ENCODE measurements around the gene NCOA1.
"Not testable (repeated sequence)": the region's sequence is repeated elsewhere in the genome, so short reads cannot be mapped to it uniquely, and the experiment has no call there.

Gene NCOA1

DNA sequence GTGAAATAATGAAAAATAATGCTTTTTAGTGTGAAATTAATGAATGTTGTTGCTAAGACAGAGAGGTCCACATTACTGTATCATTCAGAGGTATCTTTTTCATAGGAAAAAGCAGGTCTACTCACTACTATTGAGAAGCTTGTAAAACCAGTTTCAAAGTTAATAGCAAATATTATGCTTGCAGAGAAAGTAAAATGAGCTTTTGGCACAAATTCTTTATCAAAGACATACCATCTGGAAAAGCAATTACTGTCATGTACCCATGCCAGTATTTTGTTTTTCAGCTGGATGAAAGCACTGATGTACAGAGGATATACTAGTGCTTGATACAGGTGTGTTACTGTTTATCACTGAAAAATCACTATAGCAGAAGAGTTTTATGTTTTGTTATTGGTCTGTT lies 77.5 kb downstream of the NCOA1 start:
- Histone ChIP-seq H3K9me3 (ENCODE audit: control insufficient read depth, insufficient read depth, low read depth, low read length) (no peaks in the 10 kb centered on the region), H3K4me3 (ENCODE audit: low read depth, low read length) (no peak overlapping the region), H3K27ac (ENCODE audit: extremely low read depth, low read depth, low read length) (no peak overlapping the region), H3K4me1 (ENCODE audit: control insufficient read depth, insufficient read depth, low read length) (peaks cover 11% of the 10 kb centered on the region), H3K36me3 (ENCODE audit: control insufficient read depth in 2 of 2, insufficient read depth in 1 of 2, low read length in 2 of 2) (peaks cover 0 to 19% of the 10 kb centered on the region in 2 experiments; a peak in 1 of 3 replicates)
- TF ChIP-seq, protein P1, sequence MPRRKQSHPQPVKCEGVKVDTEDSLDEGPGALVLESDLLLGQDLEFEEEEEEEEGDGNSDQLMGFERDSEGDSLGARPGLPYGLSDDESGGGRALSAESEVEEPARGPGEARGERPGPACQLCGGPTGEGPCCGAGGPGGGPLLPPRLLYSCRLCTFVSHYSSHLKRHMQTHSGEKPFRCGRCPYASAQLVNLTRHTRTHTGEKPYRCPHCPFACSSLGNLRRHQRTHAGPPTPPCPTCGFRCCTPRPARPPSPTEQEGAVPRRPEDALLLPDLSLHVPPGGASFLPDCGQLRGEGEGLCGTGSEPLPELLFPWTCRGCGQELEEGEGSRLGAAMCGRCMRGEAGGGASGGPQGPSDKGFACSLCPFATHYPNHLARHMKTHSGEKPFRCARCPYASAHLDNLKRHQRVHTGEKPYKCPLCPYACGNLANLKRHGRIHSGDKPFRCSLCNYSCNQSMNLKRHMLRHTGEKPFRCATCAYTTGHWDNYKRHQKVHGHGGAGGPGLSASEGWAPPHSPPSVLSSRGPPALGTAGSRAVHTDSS (tag by site-specific recombination; IDR thresholded peaks at IDR 0.05): no peak
- no peak for TF ChIP-seq ZNF544 (tag by site-specific recombination; IDR thresholded peaks at IDR 0.05)
- no peak for TF ChIP-seq GLI4 (tag by site-specific recombination; IDR thresholded peaks at IDR 0.05)
- no peak for TF ChIP-seq ZBTB49 (tag by site-specific recombination; IDR thresholded peaks at IDR 0.05; ENCODE audit: low read depth)
- TF ChIP-seq ZNF48 (tag by site-specific recombination; IDR thresholded peaks at IDR 0.05): no peak
- ChIA-PET CTCF (no interaction called here), POLR2A (no interaction called here)

DNA sequence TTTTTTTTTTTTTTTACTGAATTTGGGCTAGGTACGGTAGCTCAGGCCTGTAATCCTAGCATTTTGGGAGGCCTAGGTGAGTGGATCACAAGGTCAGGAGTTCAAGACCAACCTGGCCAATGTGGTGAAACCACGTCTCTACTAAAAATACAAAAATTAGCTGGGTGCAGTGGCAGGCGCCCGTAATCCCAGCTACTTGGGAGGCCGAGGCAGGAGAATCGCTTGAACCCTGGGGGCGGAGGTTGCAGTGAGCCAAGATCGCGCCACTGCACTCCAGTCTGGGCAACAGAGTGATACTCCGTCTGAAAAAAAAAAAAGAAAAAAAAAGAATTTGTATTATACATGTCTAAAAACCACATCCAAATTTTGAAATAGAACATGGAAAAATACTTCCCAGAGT lies 78.5 kb downstream of the NCOA1 start:
- Histone ChIP-seq H3K4me1 (ENCODE audit: control insufficient read depth, insufficient read depth, low read length) (peaks cover 11% of the 10 kb centered on the region), H3K36me3 (ENCODE audit: control insufficient read depth in 2 of 2, insufficient read depth in 1 of 2, low read length in 2 of 2) (peaks cover 0 to 16% of the 10 kb centered on the region in 2 experiments; a peak in 1 of 3 replicates)
- POLR2A ChIA-PET: interaction anchor here (0.6 kb wide), 1 partner anchor 1699 kb away, joined by 4 read pairs; no protein-coding TSS in a partner anchor
- CTCF ChIA-PET: interaction anchor here (0.6 to 1.1 kb wide), 2 partner anchors 8 to 48 kb away, joined by 4 to 6 read pairs; no protein-coding TSS in a partner anchor
- not testable (repeated sequence) for H3K4me3 ChIP-seq (ENCODE audit: low read depth, low read length); H3K27ac ChIP-seq (ENCODE audit: extremely low read depth, low read depth, low read length); H3K9me3 ChIP-seq (ENCODE audit: control insufficient read depth, insufficient read depth, low read depth, low read length)

GRCh38 chr2:24570225-24570624 lies 79.2 kb downstream of the NCOA1 start:
- no peak overlapping the region for H3K27ac ChIP-seq (ENCODE audit: extremely low read depth, low read depth, low read length)
- H3K4me1 ChIP-seq (ENCODE audit: control insufficient read depth, insufficient read depth, low read length): peaks cover 11% of the 10 kb centered on the region
- ChIA-PET CTCF (interaction anchor here (0.6 to 1.1 kb wide), 2 partner anchors 9 to 49 kb away, joined by 4 to 6 read pairs; no protein-coding TSS in a partner anchor), POLR2A (no interaction called here)
- TF ChIP-seq, protein P2, sequence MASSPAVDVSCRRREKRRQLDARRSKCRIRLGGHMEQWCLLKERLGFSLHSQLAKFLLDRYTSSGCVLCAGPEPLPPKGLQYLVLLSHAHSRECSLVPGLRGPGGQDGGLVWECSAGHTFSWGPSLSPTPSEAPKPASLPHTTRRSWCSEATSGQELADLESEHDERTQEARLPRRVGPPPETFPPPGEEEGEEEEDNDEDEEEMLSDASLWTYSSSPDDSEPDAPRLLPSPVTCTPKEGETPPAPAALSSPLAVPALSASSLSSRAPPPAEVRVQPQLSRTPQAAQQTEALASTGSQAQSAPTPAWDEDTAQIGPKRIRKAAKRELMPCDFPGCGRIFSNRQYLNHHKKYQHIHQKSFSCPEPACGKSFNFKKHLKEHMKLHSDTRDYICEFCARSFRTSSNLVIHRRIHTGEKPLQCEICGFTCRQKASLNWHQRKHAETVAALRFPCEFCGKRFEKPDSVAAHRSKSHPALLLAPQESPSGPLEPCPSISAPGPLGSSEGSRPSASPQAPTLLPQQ (tag by site-specific recombination; IDR thresholded peaks at IDR 0.05): no peak
- TF ChIP-seq ZNF76 (tag by site-specific recombination; IDR thresholded peaks at IDR 0.05; ENCODE audit: borderline replicate concordance, low read depth): no peak
- TF ChIP-seq, protein P3, sequence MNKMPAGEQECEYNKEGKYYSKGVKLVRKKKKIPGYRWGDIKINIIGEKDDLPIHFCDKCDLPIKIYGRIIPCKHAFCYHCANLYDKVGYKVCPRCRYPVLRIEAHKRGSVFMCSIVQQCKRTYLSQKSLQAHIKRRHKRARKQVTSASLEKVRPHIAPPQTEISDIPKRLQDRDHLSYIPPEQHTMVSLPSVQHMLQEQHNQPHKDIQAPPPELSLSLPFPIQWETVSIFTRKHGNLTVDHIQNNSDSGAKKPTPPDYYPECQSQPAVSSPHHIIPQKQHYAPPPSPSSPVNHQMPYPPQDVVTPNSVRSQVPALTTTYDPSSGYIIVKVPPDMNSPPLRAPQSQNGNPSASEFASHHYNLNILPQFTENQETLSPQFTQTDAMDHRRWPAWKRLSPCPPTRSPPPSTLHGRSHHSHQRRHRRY (tag by site-specific recombination; IDR thresholded peaks at IDR 0.05): no peak
- TF ChIP-seq WT1 (tag by site-specific recombination; IDR thresholded peaks at IDR 0.05): no peak
- TF ChIP-seq ZBTB26 (tag by site-specific recombination; optimal IDR thresholded peaks at IDR 0.05): no peak
- TF ChIP-seq SETDB1 (IDR thresholded peaks at IDR 0.05; ENCODE audit: insufficient read length, low read length): no peak
- no peak for TF ChIP-seq ZXDB (tag by site-specific recombination; IDR thresholded peaks at IDR 0.05)
- no peak for TF ChIP-seq ZNF26 (tag by site-specific recombination; IDR thresholded peaks at IDR 0.05)
- TF ChIP-seq ZBTB17 (tag by site-specific recombination; IDR thresholded peaks at IDR 0.05): no peak
- TF ChIP-seq HOXA7 (CRISPR knock-in tag; IDR thresholded peaks at IDR 0.05; ENCODE audit: borderline replicate concordance): no peak
- no peak for TF ChIP-seq ZNF768 (tag by site-specific recombination; IDR thresholded peaks at IDR 0.05)
- no peak for TF ChIP-seq ZNF354C (tag by site-specific recombination; IDR thresholded peaks at IDR 0.05; ENCODE audit: borderline replicate concordance, low read depth)
- no peak for TF ChIP-seq ZNF621 (tag by site-specific recombination; IDR thresholded peaks at IDR 0.05)
- no peak overlapping the region for H3K4me3 ChIP-seq (ENCODE audit: low read depth, low read length)
- peaks cover 0 to 16% of the 10 kb centered on the region in 2 experiments; a peak in 1 of 3 replicates for H3K36me3 ChIP-seq (ENCODE audit: control insufficient read depth in 2 of 2, insufficient read depth in 1 of 2, low read length in 2 of 2)
- H3K9me3 ChIP-seq (ENCODE audit: control insufficient read depth, insufficient read depth, low read depth, low read length): no peaks in the 10 kb centered on the region
